RWPE1 (cell line): ENCODE results near the gene RETREG1.
"Not testable (repeated sequence)": the region's sequence is repeated elsewhere in the genome, so short reads cannot be mapped to it uniquely, and the experiment has no call there.

Source experiments
- CTCF ChIA-PET: fragments of 350-600 bp; sonication (Branson Sonifier 250); formaldehyde crosslinking; extraction: SDS; loops from one replicate; lab custom pipeline; 2021; lab: Yijun Ruan, JAX
- POLR2A ChIA-PET: fragments of 400-600 bp; formaldehyde crosslinking; extraction: SDS; loops from one replicate; lab custom pipeline; 2020; ENCODE audit warnings: antibody characterized with exemption; ENCODE audit not compliant: low non-redundant PET; lab: Yijun Ruan, JAX
- DNase-seq: peaks from one replicate; pipeline ENCODE4 v3.0.0; 2012; ENCODE audit warnings: low spot score
- H3K27ac ChIP-seq: fragments of 450-650 bp; 2 replicates; pipeline ENCODE4 v1.5.1; 2017
- TF ChIP-seq, protein P1 (sequence below): fragments of 450-650 bp; conservative IDR thresholded peaks from 2 replicates; pipeline ENCODE4 v1.5.1; 2017; ENCODE audit warnings: low read depth, mild to moderate bottlenecking

The RETREG1 gene

GRCh38 chr5:16661713-16662112 lies 44.9 kb upstream of the RETREG1 start:
- ChIA-PET POLR2A (no interaction called here), CTCF (interaction anchor here (0.8 kb wide), 1 partner anchor 529 kb away, joined by 3 read pairs; no protein-coding TSS in a partner anchor)
- TF ChIP-seq, protein P1, sequence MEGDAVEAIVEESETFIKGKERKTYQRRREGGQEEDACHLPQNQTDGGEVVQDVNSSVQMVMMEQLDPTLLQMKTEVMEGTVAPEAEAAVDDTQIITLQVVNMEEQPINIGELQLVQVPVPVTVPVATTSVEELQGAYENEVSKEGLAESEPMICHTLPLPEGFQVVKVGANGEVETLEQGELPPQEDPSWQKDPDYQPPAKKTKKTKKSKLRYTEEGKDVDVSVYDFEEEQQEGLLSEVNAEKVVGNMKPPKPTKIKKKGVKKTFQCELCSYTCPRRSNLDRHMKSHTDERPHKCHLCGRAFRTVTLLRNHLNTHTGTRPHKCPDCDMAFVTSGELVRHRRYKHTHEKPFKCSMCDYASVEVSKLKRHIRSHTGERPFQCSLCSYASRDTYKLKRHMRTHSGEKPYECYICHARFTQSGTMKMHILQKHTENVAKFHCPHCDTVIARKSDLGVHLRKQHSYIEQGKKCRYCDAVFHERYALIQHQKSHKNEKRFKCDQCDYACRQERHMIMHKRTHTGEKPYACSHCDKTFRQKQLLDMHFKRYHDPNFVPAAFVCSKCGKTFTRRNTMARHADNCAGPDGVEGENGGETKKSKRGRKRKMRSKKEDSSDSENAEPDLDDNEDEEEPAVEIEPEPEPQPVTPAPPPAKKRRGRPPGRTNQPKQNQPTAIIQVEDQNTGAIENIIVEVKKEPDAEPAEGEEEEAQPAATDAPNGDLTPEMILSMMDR = no peak
- H3K27ac ChIP-seq = no peak overlapping the region
- DNase-seq = no peak

DNA sequence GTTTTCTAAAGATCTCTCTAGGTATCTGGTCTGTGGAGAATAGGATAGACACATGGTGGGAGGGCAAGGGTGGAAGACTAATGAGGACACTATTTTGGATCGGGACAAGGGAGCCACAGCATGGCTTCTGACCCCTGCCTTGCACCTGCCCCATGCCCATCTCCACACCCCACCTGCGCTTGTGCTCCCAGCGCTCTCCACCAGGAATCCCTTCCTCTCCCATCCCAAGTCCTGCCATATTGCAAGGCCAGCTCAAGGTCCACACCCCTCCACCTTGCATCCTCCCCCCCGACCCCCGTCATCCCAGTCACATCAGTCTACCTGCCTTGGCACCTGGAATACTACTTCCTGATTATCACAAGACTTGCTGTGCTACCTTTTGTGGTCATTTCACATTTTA lies 44.2 kb upstream of the RETREG1 start:
- ChIA-PET POLR2A (no interaction called here), CTCF (interaction anchor here (0.5 kb wide), 1 partner anchor 384 kb away, joined by 3 read pairs; no protein-coding TSS in a partner anchor)
- no peak for DNase-seq
- TF ChIP-seq, protein P1 = no peak
- no peak overlapping the region for H3K27ac ChIP-seq

GRCh38 chr5:16659536-16659935 lies 42.7 kb upstream of the RETREG1 start:
- ChIA-PET CTCF (no interaction called here), POLR2A (no interaction called here)
- no peak for DNase-seq
- no peak overlapping the region for H3K27ac ChIP-seq
- TF ChIP-seq, protein P1 = no peak

DNA sequence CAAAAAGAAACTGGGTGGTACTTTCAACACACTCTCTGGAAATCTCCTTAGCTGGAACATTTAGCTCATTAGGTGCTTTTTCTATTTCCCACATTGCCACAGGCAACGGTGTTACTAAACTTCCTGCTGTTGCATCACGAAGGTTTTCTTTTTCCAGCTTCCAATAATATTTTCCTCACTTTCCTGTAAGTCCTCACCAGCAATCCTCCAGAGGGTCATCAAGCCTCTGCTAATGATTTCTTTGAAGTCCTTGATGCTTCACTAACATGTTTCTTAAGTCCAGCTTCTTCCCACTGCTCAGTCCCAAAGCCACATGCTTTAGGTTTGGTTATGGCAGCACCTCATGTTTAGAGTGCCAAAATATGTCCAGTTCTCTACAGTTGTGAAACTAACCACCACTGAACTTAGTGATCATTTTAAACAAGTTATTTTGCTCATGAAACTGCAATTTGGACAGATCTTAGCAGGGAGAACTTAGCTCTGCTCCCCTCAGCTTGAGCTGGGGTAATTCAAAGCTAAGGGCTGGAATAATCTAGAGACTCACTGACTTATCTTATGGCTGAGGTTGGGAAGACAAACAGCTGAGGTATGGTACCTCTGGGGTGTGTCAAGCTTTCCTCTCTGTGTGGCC lies 39.9 kb upstream of the RETREG1 start:
- no peak for DNase-seq
- TF ChIP-seq, protein P1 = no peak
- POLR2A ChIA-PET = no interaction called here
- H3K27ac ChIP-seq = no peak overlapping the region
- CTCF ChIA-PET = interaction anchor here (0.6 to 1.6 kb wide), 5 partner anchors 10 to 140 kb away, joined by 3 to 5 read pairs (median 3); partner anchors contain the start of gene RETREG1

GRCh38 chr5:16654647-16655334 lies 38.0 kb upstream of the RETREG1 start:
- CTCF ChIA-PET = no interaction called here
- H3K27ac ChIP-seq = no peak overlapping the region
- DNase-seq = no peak
- POLR2A ChIA-PET = no interaction called here
- TF ChIP-seq, protein P1 = no peak

GRCh38 chr5:16648739-16649138 lies 31.9 kb upstream of the RETREG1 start:
- CTCF ChIA-PET, H3K27ac ChIP-seq, DNase-seq, POLR2A ChIA-PET: not testable (repeated sequence)

DNA sequence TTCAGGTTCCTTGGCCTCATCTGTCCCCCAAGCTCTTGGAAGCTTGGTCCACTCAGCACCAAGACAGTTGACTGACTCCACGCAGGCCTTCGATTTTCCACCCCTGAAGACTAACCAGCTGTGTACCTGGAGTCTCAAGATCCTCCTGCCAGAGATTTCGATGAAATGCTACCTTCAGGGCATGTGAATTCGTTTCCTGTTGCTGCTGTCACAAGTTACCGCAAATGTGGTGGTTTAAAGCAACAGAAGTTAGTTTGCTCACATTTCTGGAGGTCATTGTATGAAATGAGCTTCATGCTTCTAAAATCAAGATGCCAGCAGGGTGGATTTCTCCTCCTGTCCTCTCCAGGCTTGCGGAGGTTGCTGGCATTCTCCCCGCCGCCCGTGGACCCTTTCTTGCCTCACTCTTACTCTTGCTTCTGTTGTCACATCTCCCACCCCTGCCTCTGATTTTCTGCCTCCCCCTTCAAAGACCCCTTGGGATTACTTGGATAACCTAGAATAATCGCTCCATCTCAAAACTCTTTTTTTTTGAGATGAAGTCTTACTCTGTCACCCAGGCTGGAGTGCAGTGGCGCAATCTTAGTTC lies 27.6 kb upstream of the RETREG1 start:
- ChIA-PET CTCF (no interaction called here), POLR2A (no interaction called here)
- no peak for DNase-seq
- no peak overlapping the region for H3K27ac ChIP-seq
- TF ChIP-seq, protein P1 = no peak
